Dermis lymphatic vessel endothelial cell (primary cell): ENCODE results near the gene TMPRSS15. TPM values are rescaled to one million over a fixed set of nuclear protein-coding genes. Genes with fewer than 3 reads are reported as not detected.

Experiments
- total RNA-seq: library from RNA; depleted of rRNA; stranded (reverse); fragments of >200 nt; gene quantifications from 2 replicates; pipeline ENCODE4 v1.2.1, GENCODE V29; 2014

The TMPRSS15 gene
- total RNA-seq: not detected in 2 replicates

GRCh38 chr21:18403735-18404450, at the start of gene TMPRSS15:
TMPRSS15 (minus strand) TSS chr21:18403785; CDS start chr21:18403622, 163 bp downstream.

GRCh38 chr21:18244671-18245463, 158.7 kb downstream of the TMPRSS15 start, which contains the start of gene CHODL:
CHODL (plus strand) TSS chr21:18244833; CDS start chr21:18245224, 391 bp downstream.

Other genes with a start within 250 kb of the TMPRSS15 start
- 0.09 and 0.22 TPM in 2 replicates for gene CHODL, start 159.0 kb downstream of the TMPRSS15 start, total RNA-seq